Measurements from ENCODE around the gene RAPGEF3.
A peak's percentile ranks its signal among the peaks of the same experiment; 100 is the strongest.

The RAPGEF3 gene

DNA sequence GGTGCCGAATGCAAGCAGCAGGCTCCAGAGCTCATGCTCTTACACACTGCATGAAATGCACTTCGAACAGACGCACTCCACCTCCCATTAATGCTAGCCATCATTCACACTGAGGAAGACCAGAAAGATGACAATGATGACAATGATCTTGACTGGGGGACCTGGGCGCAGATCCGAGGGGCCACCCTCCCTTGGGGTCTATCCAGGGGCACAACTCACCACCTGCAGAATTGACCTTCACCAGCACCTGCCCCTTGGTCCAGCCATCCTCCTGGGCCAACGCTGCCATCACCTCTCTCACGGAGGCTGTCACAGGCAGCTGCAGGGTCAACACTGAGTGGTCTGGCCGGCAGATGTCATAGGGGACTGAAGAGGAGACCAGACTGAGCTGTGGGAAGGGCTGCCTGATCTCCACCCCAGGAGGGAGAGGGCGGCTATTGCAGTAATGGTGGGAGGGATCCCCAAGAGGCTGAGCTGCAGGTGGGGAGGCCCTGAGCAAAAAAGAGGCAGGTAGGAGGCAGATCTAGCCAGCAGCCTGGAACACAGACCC lies 15.3 kb downstream of the RAPGEF3 start:
- H3K4me3 ChIP-seq (ENCODE audit: low read depth, low read length), result no peak overlapping the region
- TF ChIP-seq CTCF (IDR thresholded peaks at IDR 0.05; ENCODE audit: borderline replicate concordance, insufficient read depth, low read depth, low read length), result no peak

DNA sequence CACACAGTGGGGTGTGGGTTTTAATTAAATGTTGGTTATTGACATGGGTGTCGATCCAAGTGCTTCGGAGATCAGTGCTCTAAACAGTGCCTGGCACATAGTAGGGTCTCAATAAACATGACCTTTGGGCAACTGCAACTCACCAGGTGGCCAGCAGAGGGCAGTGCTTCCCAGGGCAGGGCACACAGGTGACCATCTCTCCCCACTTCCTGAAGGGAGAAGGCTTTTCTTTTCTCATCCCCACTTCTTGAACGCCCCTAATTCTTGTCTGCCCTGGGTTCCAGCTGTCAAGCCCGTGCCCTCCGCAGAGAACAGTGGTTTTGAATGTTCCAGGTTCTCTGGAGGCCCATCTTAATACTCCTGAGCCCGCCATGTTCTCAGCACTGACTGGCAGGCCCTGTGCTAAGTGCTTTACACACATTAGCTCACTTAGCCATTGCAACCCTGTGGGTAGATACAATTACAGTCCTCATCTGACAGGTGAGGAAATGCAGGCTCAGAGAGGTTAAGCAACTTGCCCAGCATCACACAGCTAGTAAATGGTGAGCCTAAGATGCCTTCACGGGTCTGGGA lies 16.3 kb downstream of the RAPGEF3 start:
- TF ChIP-seq CTCF (IDR thresholded peaks at IDR 0.05; ENCODE audit: borderline replicate concordance, insufficient read depth, low read depth, low read length), result peak; percentile 96
- no peak overlapping the region for H3K4me3 ChIP-seq (ENCODE audit: low read depth, low read length)

- no peak for TF ChIP-seq CTCF (IDR thresholded peaks at IDR 0.05; ENCODE audit: borderline replicate concordance, insufficient read depth, low read depth, low read length)
- no peak overlapping the region for H3K4me3 ChIP-seq (ENCODE audit: low read depth, low read length)
These were observed 17.4 kb downstream of the RAPGEF3 start for GRCh38 chr12:47741340-47741703.

DNA sequence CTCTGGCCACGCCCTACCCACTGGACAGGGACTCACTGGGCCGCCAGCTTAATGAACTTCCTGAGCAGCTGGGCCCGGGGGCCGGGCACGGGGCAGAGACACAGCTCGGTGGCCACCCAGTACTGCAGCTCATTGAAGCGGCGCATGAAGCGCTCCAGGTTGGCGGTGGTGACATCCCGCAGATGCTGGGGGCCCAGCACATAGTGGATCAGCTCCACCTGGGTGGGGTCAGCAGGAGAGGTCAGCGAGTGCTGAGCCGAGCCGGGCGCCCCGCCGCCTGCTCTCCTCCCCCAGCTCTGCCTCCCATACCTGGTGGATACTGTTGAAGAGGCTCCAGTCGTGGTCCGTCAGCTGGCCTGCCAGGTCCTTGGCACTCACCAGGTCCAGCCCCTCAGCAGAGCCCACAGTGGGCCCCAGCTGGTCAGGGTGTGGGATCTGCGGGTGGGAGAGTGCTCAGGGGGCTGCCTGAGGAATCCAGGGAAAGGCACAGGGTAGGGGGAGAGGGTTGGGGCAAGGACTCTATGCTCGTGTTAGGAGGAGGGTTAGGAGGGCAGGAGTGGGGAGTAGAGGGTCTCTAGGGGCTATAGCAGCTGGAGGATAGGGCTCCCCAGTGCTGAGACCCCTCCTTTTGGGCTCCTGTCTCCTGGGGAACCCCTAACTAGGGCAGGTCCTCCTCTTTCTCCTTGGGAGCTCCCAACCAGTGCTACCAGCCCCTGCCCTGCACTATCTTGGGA lies 17.9 kb downstream of the RAPGEF3 start:
- no peak overlapping the region for H3K4me3 ChIP-seq (ENCODE audit: low read depth, low read length)
- no peak for TF ChIP-seq CTCF (IDR thresholded peaks at IDR 0.05; ENCODE audit: borderline replicate concordance, insufficient read depth, low read depth, low read length)

GRCh38 chr12:47739979-47740378 lies 18.7 kb downstream of the RAPGEF3 start:
- TF ChIP-seq CTCF (IDR thresholded peaks at IDR 0.05; ENCODE audit: borderline replicate concordance, insufficient read depth, low read depth, low read length), result no peak
- H3K4me3 ChIP-seq (ENCODE audit: low read depth, low read length), result no peak overlapping the region

DNA sequence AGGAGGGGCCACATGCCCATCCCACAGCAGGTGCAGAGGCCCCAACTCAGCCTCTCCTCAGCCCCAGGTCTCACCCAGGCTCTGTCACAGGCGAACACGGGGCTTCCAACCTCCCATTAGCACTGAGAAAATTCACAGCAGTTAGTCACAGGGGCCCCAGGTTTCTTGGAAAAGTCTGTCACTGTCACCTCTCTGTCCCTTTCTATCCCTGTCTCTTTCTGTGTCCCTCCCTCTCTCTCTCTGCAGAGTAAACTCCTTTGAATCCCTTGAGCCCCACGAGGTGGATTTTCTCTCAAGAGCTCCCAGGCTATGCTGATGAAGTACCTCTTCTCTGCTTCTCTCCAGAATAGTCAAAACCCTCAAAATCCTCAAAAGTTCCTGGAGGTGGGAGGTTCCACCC lies 19.4 kb downstream of the RAPGEF3 start:
- H3K4me3 ChIP-seq (ENCODE audit: low read depth, low read length), result no peak overlapping the region
- no peak for TF ChIP-seq CTCF (IDR thresholded peaks at IDR 0.05; ENCODE audit: borderline replicate concordance, insufficient read depth, low read depth, low read length)

Measured in GM12875 (cell line).